C4-2B (cell line): Measurements from ENCODE around the gene PTPRM.
A peak's percentile ranks its signal among the peaks of the same experiment; 100 is the strongest.

Source experiments
- H3K27ac ChIP-seq: fragments of 450-650 bp; 2 replicates; pipeline ENCODE4 v1.5.1; 2017
- CTCF ChIP-seq: fragments of 450-650 bp; conservative IDR thresholded peaks from 2 replicates; pipeline ENCODE4 v1.5.1; 2017; ENCODE audit warnings: mild to moderate bottlenecking
- ZFX ChIP-seq: fragments of 450-650 bp; IDR thresholded peaks from 2 replicates; pipeline ENCODE4 v1.6.1; 2017

The PTPRM gene

DNA sequence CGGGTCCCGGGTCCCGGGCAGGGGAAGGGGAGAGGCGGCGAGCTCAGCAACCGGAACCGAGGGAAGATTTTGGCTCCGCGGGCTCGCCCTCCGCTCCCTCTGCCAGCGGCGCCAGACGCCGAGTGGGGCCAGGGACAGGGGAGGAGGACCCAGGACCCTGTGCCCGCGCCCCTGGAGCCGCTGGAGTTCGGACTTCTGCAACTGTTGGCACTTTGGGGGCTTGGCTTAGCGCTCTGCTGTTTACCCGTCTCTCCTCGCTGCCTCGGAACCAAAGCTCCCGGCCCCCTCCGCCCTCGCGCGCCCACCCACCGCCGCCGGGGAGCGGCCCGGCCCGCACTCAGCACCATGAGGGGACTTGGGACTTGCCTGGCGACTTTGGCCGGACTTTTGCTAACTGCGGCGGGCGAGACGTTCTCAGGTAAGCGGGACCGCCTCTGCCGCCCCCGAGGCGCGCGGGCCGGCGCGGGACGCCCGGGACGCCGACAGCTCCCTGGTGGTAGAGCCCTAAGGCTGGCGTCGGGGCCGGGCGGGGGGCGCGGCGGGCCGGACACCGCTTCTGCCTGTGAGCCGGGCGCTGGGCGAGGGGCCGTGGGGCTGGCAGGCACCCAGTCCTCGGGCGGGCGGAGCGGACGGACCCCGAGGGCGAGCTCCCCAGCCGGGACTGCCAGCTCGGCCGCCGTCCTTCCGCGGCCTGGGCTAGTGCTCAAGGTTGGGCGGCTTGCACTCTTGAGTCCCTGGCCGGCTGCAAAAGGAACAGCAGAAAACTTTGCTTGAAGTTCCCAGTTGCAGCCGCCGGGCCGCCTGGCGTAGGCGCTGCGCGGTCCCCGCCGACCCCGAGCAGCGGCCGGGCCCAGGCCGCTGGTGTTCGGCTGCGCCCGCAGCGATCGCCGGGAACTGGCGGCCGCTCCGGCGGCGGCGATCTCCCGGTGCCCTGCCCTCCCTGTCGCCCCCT is 634 bp downstream of the PTPRM start:
- peak; percentile 60 for TF ChIP-seq ZFX
- 0 out of 2 replicates have a peak, but pooled peaks have one; percentile 36 for TF ChIP-seq CTCF
- peak overlapping the region; percentile 51 for H3K27ac ChIP-seq

- TF ChIP-seq CTCF (peak; percentile 12; the same call in 1 of the 2 replicates), ZFX (no peak)
- H3K27ac ChIP-seq: no peak overlapping the region; the same call in 1 of the 2 replicates
Measured at GRCh38 chr18:7568426-7568825, 1.3 kb downstream of the PTPRM start.

DNA sequence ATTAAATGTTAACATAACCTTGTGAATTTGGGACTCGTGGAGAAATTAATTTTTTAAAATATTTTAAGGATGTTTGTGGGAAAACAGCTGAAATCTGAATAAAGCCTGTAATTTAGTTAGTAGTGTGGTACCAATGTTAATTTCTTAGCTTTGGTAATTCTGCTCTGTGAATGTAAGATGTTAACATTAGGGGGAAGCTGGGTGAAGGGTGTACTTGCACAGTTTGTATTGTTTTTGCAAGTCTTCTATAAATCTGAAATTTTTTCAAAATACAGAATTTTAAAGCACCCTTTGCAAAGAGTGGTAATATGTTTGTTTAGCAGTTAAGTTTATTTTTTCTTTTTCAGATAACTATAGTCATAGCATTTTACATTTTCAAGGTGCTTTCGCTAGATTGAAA is 4.5 kb downstream of the PTPRM start:
- TF ChIP-seq CTCF: no peak
- TF ChIP-seq ZFX: no peak
- no peak overlapping the region for H3K27ac ChIP-seq

DNA sequence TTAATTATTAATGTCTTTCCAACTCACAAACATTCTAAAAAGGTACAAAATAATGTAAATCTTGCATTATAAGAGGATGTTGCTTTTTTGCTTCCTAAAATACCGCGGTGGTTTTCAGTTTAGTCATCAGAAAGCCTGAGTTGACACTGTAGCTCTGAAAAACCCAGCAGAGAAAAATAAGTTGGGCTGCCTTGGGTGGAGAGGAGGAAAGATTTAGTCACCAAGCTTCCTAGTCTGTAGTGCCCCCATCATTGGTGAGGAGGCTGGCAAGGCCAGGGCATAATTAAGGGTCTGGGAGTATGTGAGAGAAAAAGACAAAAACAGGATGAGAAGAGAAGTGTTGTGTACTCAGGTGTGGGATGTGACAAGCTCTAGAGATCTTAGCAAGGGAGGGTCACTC is 5.7 kb downstream of the PTPRM start:
- TF ChIP-seq ZFX: no peak
- TF ChIP-seq CTCF: no peak
- H3K27ac ChIP-seq: no peak overlapping the region

DNA sequence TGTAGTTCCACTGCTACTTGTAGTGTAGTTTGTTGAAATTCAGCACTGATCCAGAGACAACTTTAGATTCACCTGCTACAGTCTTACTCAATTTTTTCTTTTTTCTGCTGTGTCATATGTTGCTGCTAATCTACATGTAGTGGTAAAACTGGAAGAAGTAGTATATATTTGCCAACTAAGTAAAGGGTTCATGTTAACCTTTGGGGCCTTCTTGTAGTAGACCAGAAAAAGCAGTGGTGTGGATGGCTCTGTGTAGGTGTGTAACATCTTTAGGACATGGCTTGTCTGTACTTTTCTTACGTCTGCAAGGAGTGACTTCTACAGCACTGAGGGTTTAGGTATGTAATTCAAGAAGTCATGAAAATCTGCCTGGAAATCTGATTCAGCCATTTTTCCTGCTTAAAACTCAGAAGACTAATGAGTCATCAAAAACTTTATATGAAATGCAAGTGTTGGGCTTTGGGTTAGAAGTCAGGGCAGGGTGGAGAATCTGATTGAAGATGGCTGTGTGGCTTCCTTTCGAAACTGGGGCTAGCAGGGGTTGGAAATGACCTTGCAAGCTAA is 8.4 kb downstream of the PTPRM start:
- no peak for TF ChIP-seq CTCF
- H3K27ac ChIP-seq: no peak overlapping the region

DNA sequence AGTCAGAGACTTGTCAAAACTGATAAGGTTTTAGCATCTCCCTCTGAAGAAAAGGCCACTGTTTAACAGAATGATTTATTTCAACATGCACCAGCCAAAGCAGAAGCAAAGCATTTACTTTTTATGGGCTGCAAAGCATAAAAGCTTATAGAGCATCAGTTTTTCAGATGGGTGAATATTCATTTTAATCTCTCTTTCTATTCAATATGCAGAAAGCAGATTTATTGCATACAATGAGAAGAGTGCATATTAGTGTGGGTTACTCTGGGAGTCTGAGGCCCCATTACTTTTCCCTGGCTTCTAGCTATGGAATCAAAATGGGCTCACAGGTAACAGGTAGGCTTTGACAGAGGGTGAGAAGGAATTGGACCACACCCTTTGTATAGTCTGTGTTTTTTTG is 9.0 kb downstream of the PTPRM start:
- no peak for TF ChIP-seq CTCF
- H3K27ac ChIP-seq: no peak overlapping the region

DNA sequence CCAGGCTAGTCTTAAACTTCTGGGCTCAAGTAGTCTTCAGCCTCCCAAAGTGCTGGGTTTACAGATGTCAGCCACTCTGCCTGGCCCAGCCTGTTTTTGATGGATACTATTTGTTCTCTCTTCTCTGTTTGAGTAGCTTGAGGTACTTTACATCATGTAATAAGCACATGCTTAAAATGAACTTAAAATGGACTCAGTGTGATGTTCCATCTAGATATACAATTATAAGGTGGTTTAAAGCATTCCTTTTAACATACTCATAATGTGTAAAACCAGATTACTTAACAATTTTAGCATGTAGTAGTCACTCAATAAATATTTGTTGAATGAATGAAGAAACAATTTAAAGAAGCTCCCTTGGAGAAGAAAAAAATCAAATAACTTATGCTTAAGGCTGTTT is 9.6 kb downstream of the PTPRM start:
- TF ChIP-seq ZFX (no peak), CTCF (no peak)
- no peak overlapping the region for H3K27ac ChIP-seq
